NB4 (cell line): ENCODE results near the gene SFT2D3.

ENCODE experiments used
- CTCF ChIP-seq: IDR thresholded peaks from one replicate; pipeline ENCODE4 v1.5.1; 2012; ENCODE audit warnings: low read depth, low read length
- MAX ChIP-seq: IDR thresholded peaks from 2 replicates; pipeline ENCODE4 v1.6.1; 2011; ENCODE audit warnings: low read depth, low read length
- MYC ChIP-seq: IDR thresholded peaks from 2 replicates; pipeline ENCODE4 v1.6.1; 2011; ENCODE audit warnings: low read depth, low read length
- POLR2A ChIP-seq: IDR thresholded peaks from 2 replicates; pipeline ENCODE4 v1.6.1; 2011; ENCODE audit warnings: mild to moderate bottlenecking; ENCODE audit not compliant: insufficient read length; ENCODE audit errors: extremely low read depth

- TF ChIP-seq CTCF (no peak), POLR2A (no peak), MYC (no peak), MAX (no peak)
These were observed 5.1 kb downstream of the SFT2D3 start for GRCh38 chr2:127706215-127706990.
